HepG2 (cell line): ENCODE measurements around the gene RBCK1. TPM values are rescaled to one million over a fixed set of nuclear protein-coding genes. Genes with fewer than 3 reads are reported as not detected.

Experiments used
- FOXK2 ChIP-seq: fragments of 450-650 bp; IDR thresholded peaks from 2 replicates; pipeline ENCODE4 v1.6.1; 2016
- HCFC1 ChIP-seq: fragments of 150-350 bp; IDR thresholded peaks from 2 replicates; pipeline ENCODE4 v1.6.1; 2014; ENCODE audit warnings: low read depth, low read length
- HMGXB4 ChIP-seq, 2 experiments: sonication (generic) in 1 of 2; formaldehyde crosslinking in 1 of 2; IDR thresholded peaks; 2 replicates each; pipeline versions ENCODE4 v1.4.0 to v1.6.1; 2018 to 2020; ENCODE audit warnings: missing genetic modification reagents in 2 of 2, borderline replicate concordance in 1 of 2, low read depth in 1 of 2, mild to moderate bottlenecking in 1 of 2, missing biosample characterization in 1 of 2
- HOXA7 ChIP-seq: sonication (generic); formaldehyde crosslinking; IDR thresholded peaks from 2 replicates; pipeline ENCODE4 v1.8.1; 2022; ENCODE audit warnings: mild to moderate bottlenecking, missing genetic modification reagents, moderate library complexity
- MTERF4 ChIP-seq: sonication (generic); formaldehyde crosslinking; IDR thresholded peaks from 2 replicates; pipeline ENCODE4 v1.8.0; 2023; ENCODE audit warnings: mild to moderate bottlenecking, missing genetic modification reagents
- MTF1 ChIP-seq: sonication (generic); formaldehyde crosslinking; IDR thresholded peaks from 2 replicates; pipeline ENCODE4 v1.5.0; 2020; ENCODE audit warnings: missing genetic modification reagents
- NFIC ChIP-seq: IDR thresholded peaks from 2 replicates; pipeline ENCODE4 v1.6.1; 2012; ENCODE audit warnings: mild to moderate bottlenecking, low read length, inconsistent platforms
- RERE ChIP-seq: IDR thresholded peaks from 2 replicates; pipeline ENCODE4 v1.6.1; 2016; ENCODE audit warnings: low read depth, missing genetic modification reagents, missing compliant biosample characterization
- SIN3A ChIP-seq: IDR thresholded peaks from 2 replicates; pipeline ENCODE4 v1.6.1; 2011; ENCODE audit warnings: low read depth, mild to moderate bottlenecking, control low read depth, low read length, borderline replicate concordance
- TBP ChIP-seq: sonication (generic); formaldehyde crosslinking; IDR thresholded peaks from 2 replicates; pipeline ENCODE4 v1.5.0; 2020; ENCODE audit warnings: missing genetic modification reagents
- TEAD3 ChIP-seq: optimal IDR thresholded peaks from 2 replicates; pipeline ENCODE3; 2016; ENCODE audit warnings: borderline replicate concordance
- U2AF1 ChIP-seq: fragments of 200-400 bp; formaldehyde crosslinking; optimal IDR thresholded peaks from 2 replicates; pipeline ENCODE3; 2017; ENCODE audit warnings: mild to moderate bottlenecking, low read depth, low read length
- ZBTB34 ChIP-seq: sonication (generic); formaldehyde crosslinking; IDR thresholded peaks from 2 replicates; pipeline ENCODE4 v1.8.0; 2022; ENCODE audit warnings: mild to moderate bottlenecking, missing genetic modification reagents
- ZNF232 ChIP-seq: sonication (generic); formaldehyde crosslinking; IDR thresholded peaks from 2 replicates; pipeline ENCODE4 v1.4.0; 2020; ENCODE audit warnings: missing genetic modification reagents, borderline replicate concordance
- ZNF510 ChIP-seq: sonication (generic); formaldehyde crosslinking; IDR thresholded peaks from 2 replicates; pipeline ENCODE4 v1.4.0; 2020; ENCODE audit warnings: low read depth, mild to moderate bottlenecking, missing genetic modification reagents
- ZNF652 ChIP-seq: IDR thresholded peaks from 2 replicates; pipeline ENCODE4 v1.6.1; 2016; ENCODE audit warnings: low read depth, borderline replicate concordance
- ZSCAN9 ChIP-seq: IDR thresholded peaks from 2 replicates; pipeline ENCODE4 v1.6.1; 2016; ENCODE audit warnings: borderline replicate concordance
- ZUFSP ChIP-seq: sonication (generic); formaldehyde crosslinking; IDR thresholded peaks from 2 replicates; pipeline ENCODE4 v1.9.0; 2021; ENCODE audit warnings: missing genetic modification reagents, mild to moderate bottlenecking, borderline replicate concordance
- polyA plus RNA-seq, 8 experiments: library from polyadenylated mRNA; depleted of rRNA in 3 of 8; stranded (reverse) in 7 of 8; unstranded in 1 of 8; fragments of >200 nt; fragmentation: Illumina TruSeq in 4 of 8; extraction: Trizol in 4 of 8; gene quantifications; 2 replicates each; pipeline versions ENCODE4 v1.2.1 to v1.2.3, GENCODE V29; 2011 to 2016; ENCODE audit warnings: low read depth in 4 of 8, missing spikeins in 1 of 8, mixed read lengths in 1 of 8; ENCODE audit not compliant: insufficient read depth in 1 of 8
- total RNA-seq, 5 experiments: library from RNA; depleted of rRNA; stranded (reverse); fragments of >200 nt; fragmentation: Illumina TruSeq; extraction: Trizol; gene quantifications; 2 replicates each; pipeline ENCODE4 v1.2.3, GENCODE V29; 2016; ENCODE audit warnings: low read depth in 1 of 5

RBCK1 gene
- total and polyA plus RNA-seq, 2 of the 13 experiments (the other 11 are each of a cell fraction or from before 2014, with no cell fraction given): 149 to 215 TPM

- TF ChIP-seq HMGXB4 (CRISPR knock-in tag; IDR thresholded peaks at IDR 0.05; ENCODE audit: borderline replicate concordance in 1 of 2, low read depth in 1 of 2): peak in 1 of 2 experiments; percentile 62; a peak in 1 of 4 replicates
- TF ChIP-seq ZBTB34 (CRISPR knock-in tag): peak; percentile 51; the same call in 1 of the 2 replicates
- no peak for TF ChIP-seq SIN3A
- no peak for TF ChIP-seq HCFC1
- no peak for TF ChIP-seq TBP (CRISPR knock-in tag)
- TF ChIP-seq ZSCAN9: peak; percentile 75; the same call in 1 of the 2 replicates
- TF ChIP-seq ZNF510: no peak; the same call in 1 of the 2 replicates
- TF ChIP-seq MTF1 (CRISPR knock-in tag): no peak
- TF ChIP-seq RERE (CRISPR knock-in tag): no peak
- TF ChIP-seq ZNF232 (CRISPR knock-in tag): peak; percentile 81; the same call in 1 of the 2 replicates
- TF ChIP-seq HOXA7: no peak
- no peak for TF ChIP-seq MTERF4 (CRISPR knock-in tag)
- no peak for TF ChIP-seq FOXK2
- TF ChIP-seq U2AF1: no peak
- TF ChIP-seq ZNF652 (CRISPR knock-in tag): no peak
- TF ChIP-seq NFIC: no peak
- TF ChIP-seq ZUFSP (CRISPR knock-in tag): no peak
- peak; percentile 67 for TF ChIP-seq TEAD3 (CRISPR knock-in tag)
Observed at GRCh38 chr20:462199-462991, 54.3 kb downstream of the RBCK1 start, which contains the start of gene TBC1D20 (continued).
